Liver (tissue), 9 donors: ENCODE measurements around the gene YPEL4. TPM values are rescaled to one million over a fixed set of nuclear protein-coding genes. Genes with fewer than 3 reads are reported as not detected.
"Not testable (repeated sequence)": the region's sequence is repeated elsewhere in the genome, so short reads cannot be mapped to it uniquely, and the experiment has no call there.

Experiments used
- DNase-seq: peaks from one replicate; pipeline ENCODE4 v3.0.0-alpha.2; 2017; ENCODE audit warnings: low spot score
- H3K27ac ChIP-seq, 2 donors: one replicate each; pipeline ENCODE4 v1.7.0; 2013; ENCODE audit warnings: inconsistent platforms in 2 of 2, low read length in 2 of 2, control low read depth in 1 of 2, low read depth in 1 of 2, mild to moderate bottlenecking in 1 of 2
- H3K27me3 ChIP-seq, 4 donors: one replicate each; pipeline versions ENCODE4 v1.6.1 to v1.7.0; 2013; ENCODE audit warnings: low read length in 3 of 4, inconsistent platforms in 1 of 4, mild to moderate bottlenecking in 1 of 4, moderate library complexity in 1 of 4; ENCODE audit not compliant: control insufficient read depth in 4 of 4, insufficient read depth in 4 of 4
- H3K36me3 ChIP-seq, 4 donors: one replicate each; pipeline versions ENCODE4 v1.6.1 to v1.7.0; 2013; ENCODE audit warnings: low read length in 3 of 4, mild to moderate bottlenecking in 3 of 4, low read depth in 1 of 4, moderate library complexity in 1 of 4; ENCODE audit not compliant: control insufficient read depth in 4 of 4, insufficient read depth in 3 of 4
- H3K4me1 ChIP-seq, 4 donors: one replicate each; pipeline versions ENCODE4 v1.6.1 to v1.7.0; 2013; ENCODE audit warnings: low read length in 3 of 4, mild to moderate bottlenecking in 3 of 4, moderate library complexity in 1 of 4; ENCODE audit not compliant: control insufficient read depth in 4 of 4, insufficient read depth in 4 of 4
- H3K4me3 ChIP-seq, 3 donors: one replicate each; pipeline versions ENCODE4 v1.6.1 to v1.7.0; 2013; ENCODE audit warnings: low read length in 3 of 3, control low read depth in 1 of 3, low read depth in 1 of 3, mild to moderate bottlenecking in 1 of 3
- H3K9ac ChIP-seq, 2 donors: one replicate each; pipeline ENCODE4 v1.7.0; 2013; ENCODE audit warnings: low read length in 2 of 2, mild to moderate bottlenecking in 2 of 2, moderate library complexity in 2 of 2, control low read depth in 1 of 2, low read depth in 1 of 2
- H3K9me3 ChIP-seq, 4 donors: one replicate each; pipeline versions ENCODE4 v1.6.1 to v1.7.0; 2013; ENCODE audit warnings: low read length in 3 of 4; ENCODE audit not compliant: control insufficient read depth in 4 of 4
- ATF3 ChIP-seq: IDR thresholded peaks from 2 replicates; pipeline ENCODE4 v1.6.1; 2016; ENCODE audit warnings: antibody characterized with exemption
- CTCF ChIP-seq: fragments of 150-350 bp; IDR thresholded peaks from 2 replicates; pipeline ENCODE4 v1.5.1; 2017; ENCODE audit warnings: improper control_type of control experiment, low read depth, low read length; ENCODE audit not compliant: missing input control
- EGR1 ChIP-seq, 2 donors: IDR thresholded peaks; 2 replicates each; pipeline ENCODE4 v1.6.1; 2016 to 2018; ENCODE audit warnings: antibody characterized with exemption in 2 of 2, low read depth in 2 of 2
- FOXA1 ChIP-seq: IDR thresholded peaks from 2 replicates; pipeline ENCODE4 v1.6.1; 2016; ENCODE audit warnings: antibody characterized with exemption
- FOXA2 ChIP-seq: IDR thresholded peaks from 2 replicates; pipeline ENCODE4 v1.6.1; 2016; ENCODE audit warnings: antibody characterized with exemption
- GABPA ChIP-seq, 2 donors: IDR thresholded peaks in 1 of 2; conservative IDR thresholded peaks in 1 of 2; 2 replicates each; pipeline ENCODE4 v1.6.1; 2016; ENCODE audit warnings: antibody characterized with exemption in 2 of 2, mild to moderate bottlenecking in 1 of 2, moderate library complexity in 1 of 2
- HNF4A ChIP-seq, 2 donors: conservative IDR thresholded peaks; 2 replicates each; pipeline ENCODE4 v1.6.1; 2016; ENCODE audit warnings: antibody characterized with exemption in 2 of 2, mild to moderate bottlenecking in 2 of 2
- HNF4G ChIP-seq: IDR thresholded peaks from 2 replicates; pipeline ENCODE4 v1.6.1; 2016; ENCODE audit warnings: antibody characterized with exemption
- JUND ChIP-seq, 2 donors: IDR thresholded peaks; 2 replicates each; pipeline ENCODE4 v1.6.1; 2016; ENCODE audit warnings: antibody characterized with exemption in 2 of 2
- MAX ChIP-seq: IDR thresholded peaks from 2 replicates; pipeline ENCODE4 v1.6.1; 2016; ENCODE audit warnings: antibody characterized with exemption
- NR2F2 ChIP-seq: IDR thresholded peaks from 2 replicates; pipeline ENCODE4 v1.6.1; 2016; ENCODE audit warnings: antibody characterized with exemption
- RAD21 ChIP-seq, 2 donors: IDR thresholded peaks; 2 replicates each; pipeline ENCODE4 v1.6.1; 2016; ENCODE audit warnings: antibody characterized with exemption in 2 of 2, mild to moderate bottlenecking in 2 of 2
- REST ChIP-seq: IDR thresholded peaks from 2 replicates; pipeline ENCODE4 v1.6.1; 2016; ENCODE audit warnings: antibody characterized with exemption, mild to moderate bottlenecking
- SP1 ChIP-seq: IDR thresholded peaks from 2 replicates; pipeline ENCODE4 v1.6.1; 2018; ENCODE audit warnings: antibody characterized with exemption, mild to moderate bottlenecking
- TAF1 ChIP-seq: conservative IDR thresholded peaks from 2 replicates; pipeline ENCODE4 v1.6.1; 2016; ENCODE audit warnings: antibody characterized with exemption, mild to moderate bottlenecking
- YY1 ChIP-seq: IDR thresholded peaks from 2 replicates; pipeline ENCODE4 v1.6.1; 2016; ENCODE audit warnings: antibody characterized with exemption, mild to moderate bottlenecking
- ZBTB33 ChIP-seq: IDR thresholded peaks from 2 replicates; pipeline ENCODE4 v1.6.1; 2016; ENCODE audit warnings: antibody characterized with exemption
- WGBS: extraction: QIAGEN DNeasy Blood & Tissue Kit; methylation state at CpG from one replicate; pipeline ENCODE4 v1.1.7; 2013; 5-methylcytosine and 5-hydroxymethylcytosine counted together
- polyA plus RNA-seq, 2 donors: library from polyadenylated mRNA; stranded (reverse) in 1 of 2; unstranded in 1 of 2; fragments of 200-250 nt in 1 of 2; fragments of >200 nt in 1 of 2; fragmentation: Nextera tagmentation in 1 of 2; extraction: Ambion mirVana in 1 of 2; gene quantifications; one replicate each; pipeline versions ENCODE4 v1.2.1 to v1.2.3, GENCODE V29; 2013 to 2015
- total RNA-seq, 2 donors: library from RNA; depleted of rRNA; stranded (reverse); fragments of >200 nt; gene quantifications; one replicate each; pipeline ENCODE4 v1.2.3, GENCODE V29; 2014
- donor health status: healthy.
- donor health status: healthy.
- donor health status: healthy.
- donor health status: healthy.
- donor health status: healthy.

YPEL4 gene
- total and polyA plus RNA-seq, 4 donors: 0.08 to 19.9 (median 0.22) TPM

- Histone ChIP-seq H3K4me1 (peaks cover 0 to 15% (median 1%) of the 10 kb centered on the region in 4 donors), H3K36me3 (no peaks in the 10 kb centered on the region), H3K4me3 (no peak overlapping the region), H3K9me3 (no peaks in the 10 kb centered on the region), H3K27me3 (peaks cover 0 to 4% (median 0%) of the 10 kb centered on the region in 4 donors), H3K9ac (no peak overlapping the region), H3K27ac (no peak overlapping the region)
- WGBS: 73% methylated on average over 3 of the region's 3 CpGs
- no peak for DNase-seq
- no peak for TF ChIP-seq YY1
- TF ChIP-seq RAD21 (IDR thresholded peaks at IDR 0.05): no peak
- TF ChIP-seq TAF1: no peak
- no peak for TF ChIP-seq ZBTB33
- TF ChIP-seq HNF4G: no peak
- TF ChIP-seq REST: no peak
- no peak for TF ChIP-seq GABPA (IDR thresholded peaks at IDR 0.05 in 1 of 2, conservative IDR thresholded peaks at IDR 0.05 in 1 of 2)
- no peak for TF ChIP-seq JUND (IDR thresholded peaks at IDR 0.05)
- TF ChIP-seq FOXA2: no peak
- no peak for TF ChIP-seq EGR1 (IDR thresholded peaks at IDR 0.05; ENCODE audit: low read depth in 2 of 2)
- no peak for TF ChIP-seq SP1
- TF ChIP-seq NR2F2: no peak
- TF ChIP-seq FOXA1: no peak
- TF ChIP-seq HNF4A (conservative IDR thresholded peaks at IDR 0.05): no peak
- TF ChIP-seq MAX: no peak
Measured at GRCh38 chr11:57652662-57653061, 3.0 kb upstream of the YPEL4 start.

GRCh38 chr11:57652230-57652629, 2.5 kb upstream of the YPEL4 start:
- WGBS: 84% methylated on average over 14 of the region's 14 CpGs
- not testable (repeated sequence) for H3K27ac ChIP-seq, H3K36me3 ChIP-seq, H3K27me3 ChIP-seq, H3K9me3 ChIP-seq, H3K9ac ChIP-seq, DNase-seq, H3K4me3 ChIP-seq
- H3K4me1 ChIP-seq: peaks cover 0 to 15% (median 2%) of the 10 kb centered on the region in 4 donors

GRCh38 chr11:57651408-57651807, 1.7 kb upstream of the YPEL4 start:
- Histone ChIP-seq H3K27me3 (peaks cover 0 to 7% (median 1%) of the 10 kb centered on the region in 4 donors), H3K27ac (no peak overlapping the region), H3K4me1 (peaks cover 0 to 9% (median 1%) of the 10 kb centered on the region in 4 donors), H3K36me3 (no peaks in the 10 kb centered on the region), H3K9ac (no peak overlapping the region), H3K9me3 (no peaks in the 10 kb centered on the region), H3K4me3 (no peak overlapping the region)
- TF ChIP-seq YY1 (no peak), ATF3 (no peak), FOXA2 (no peak), CTCF (no peak), GABPA (IDR thresholded peaks at IDR 0.05 in 1 of 2, conservative IDR thresholded peaks at IDR 0.05 in 1 of 2) (no peak), HNF4A (conservative IDR thresholded peaks at IDR 0.05) (no peak), EGR1 (IDR thresholded peaks at IDR 0.05; ENCODE audit: low read depth in 2 of 2) (no peak), JUND (IDR thresholded peaks at IDR 0.05) (no peak)
- WGBS: 84% methylated on average over 7 of the region's 7 CpGs
- no peak for DNase-seq
